GM12878 (cell line): ENCODE results near the gene ADPRM. TPM values are rescaled to one million over a fixed set of nuclear protein-coding genes. Genes with fewer than 3 reads are reported as not detected.

Source experiments
- ATAC-seq: fragments of 200-7000 bp; cut with Tn5 transposase; 3 replicates; pipeline ENCODE4 v1.9.1; 2020; ENCODE audit warnings: mild to moderate bottlenecking, moderate library complexity
- BruUV-seq: library from RNA; stranded (reverse); fragments of 400-500 nt; replicated peaks from 2 replicates; lab custom pipeline; 2021; lab: Mats Ljungman, UMichigan
- CTCF ChIA-PET: fragments of 300-600 bp; sonication (Branson Sonifier 250); formaldehyde crosslinking; extraction: SDS; loops from one replicate; lab custom pipeline; 2021; ENCODE audit warnings: inconsistent platforms; lab: Yijun Ruan, JAX
- POLR2A ChIA-PET: fragments of 350-600 bp; formaldehyde crosslinking; extraction: SDS; loops from one replicate; lab custom pipeline; 2021; ENCODE audit warnings: inconsistent platforms; lab: Charles Lee
- RAD21 ChIA-PET: fragments of 300-600 bp; sonication (Branson Sonifier 250); formaldehyde crosslinking; loops from one replicate; lab custom pipeline; 2023; ENCODE audit warnings: antibody characterized with exemption; ENCODE audit not compliant: unreplicated experiment; lab: Charles Lee
- SMC1A ChIA-PET: fragments of 300-600 bp; sonication (Branson Sonifier 250); formaldehyde crosslinking; loops from one replicate; lab custom pipeline; 2023; ENCODE audit not compliant: unreplicated experiment, uncharacterized antibody; lab: Charles Lee
- DNase-seq: peaks from one replicate; pipeline ENCODE4 v3.0.0-alpha.2; 2011; ENCODE audit warnings: low read depth, low spot score
- FAIRE-seq: peaks from 3 replicates; lab custom pipeline; 2011; peaks lifted over from hg19 to GRCh38; lab: Jason Lieb, UNC
- H2AFZ ChIP-seq: 2 replicates; pipeline ENCODE4 v1.6.0; 2011; ENCODE audit warnings: low read depth, low read length, control low read depth; ENCODE audit not compliant: control insufficient read depth
- H3K27ac ChIP-seq: 2 replicates; pipeline ENCODE4 v1.5.1; 2011; ENCODE audit warnings: control low read depth; ENCODE audit not compliant: control insufficient read depth, insufficient read depth
- H3K27me3 ChIP-seq, 2 experiments: replicated peaks in 1 of 2; 2 replicates each; pipeline versions ENCODE4 v1.6.0 to v1.6.1; 2011; ENCODE audit warnings: low read length in 1 of 2; ENCODE audit not compliant: control insufficient read depth in 2 of 2, insufficient read depth in 2 of 2
- H3K36me3 ChIP-seq, 2 experiments: 2 replicates each; pipeline ENCODE4 v1.5.1; 2011; ENCODE audit warnings: low read length in 1 of 2; ENCODE audit not compliant: control insufficient read depth in 2 of 2, insufficient read depth in 2 of 2
- H3K4me1 ChIP-seq: 2 replicates; pipeline ENCODE4 v1.6.1; 2011; ENCODE audit warnings: mild to moderate bottlenecking, low read length, moderate library complexity, mixed read lengths; ENCODE audit not compliant: control insufficient read depth, insufficient read depth
- H3K4me2 ChIP-seq: 2 replicates; pipeline ENCODE4 v1.6.0; 2011; ENCODE audit warnings: control low read depth; ENCODE audit not compliant: control insufficient read depth, insufficient read depth
- H3K4me3 ChIP-seq: fragments of 200-600 bp; sonication (generic); 2 replicates; pipeline ENCODE4 v1.5.1; 2016
- H3K79me2 ChIP-seq: 2 replicates; pipeline ENCODE4 v1.6.0; 2011; ENCODE audit warnings: low read length; ENCODE audit not compliant: control insufficient read depth, insufficient read depth
- H3K9ac ChIP-seq: 2 replicates; pipeline ENCODE4 v1.8.0; 2011; ENCODE audit warnings: low read length, control low read depth, mixed read lengths; ENCODE audit not compliant: control insufficient read depth, insufficient read depth
- H3K9me3 ChIP-seq: replicated peaks from 3 replicates; pipeline ENCODE4 v1.5.1; 2011; ENCODE audit warnings: mild to moderate bottlenecking, low read length; ENCODE audit not compliant: control insufficient read depth, insufficient read depth
- H4K20me1 ChIP-seq: 2 replicates; pipeline ENCODE4 v1.6.0; 2011; ENCODE audit not compliant: control insufficient read depth, insufficient read depth
- CEBPB ChIP-seq, 2 experiments: fragments of 150-350 bp in 1 of 2; IDR thresholded peaks; 2 replicates each; pipeline ENCODE4 v1.6.1; 2012 to 2014; ENCODE audit warnings: low read depth in 2 of 2, low read length in 2 of 2, borderline replicate concordance in 1 of 2, inconsistent platforms in 1 of 2
- DPF2 ChIP-seq: fragments of 450-650 bp; IDR thresholded peaks from 2 replicates; pipeline ENCODE4 v1.6.1; 2017; ENCODE audit warnings: mild to moderate bottlenecking
- EGR1 ChIP-seq, 2 experiments: IDR thresholded peaks; 1 replicate in 1 of 2; 2 replicates in 1 of 2; pipeline ENCODE4 v1.6.1; 2011 to 2012; ENCODE audit warnings: low read depth in 2 of 2, low read length in 2 of 2, borderline replicate concordance in 1 of 2, mild to moderate bottlenecking in 1 of 2, moderate library complexity in 1 of 2
- EP300 ChIP-seq, 2 experiments: fragments of 150-350 bp in 1 of 2; IDR thresholded peaks; 2 replicates each; pipeline ENCODE4 v1.6.1; 2011 to 2012; ENCODE audit warnings: low read depth in 2 of 2, low read length in 2 of 2, borderline replicate concordance in 1 of 2, improper control_type of control experiment in 1 of 2, inconsistent platforms in 1 of 2; ENCODE audit not compliant: control insufficient read depth in 1 of 2
- FOXM1 ChIP-seq: IDR thresholded peaks from 2 replicates; pipeline ENCODE4 v1.6.1; 2012; ENCODE audit warnings: low read depth, mild to moderate bottlenecking, inconsistent platforms, low read length, moderate library complexity
- GATAD2B ChIP-seq: fragments of 450-650 bp; conservative IDR thresholded peaks from 2 replicates; pipeline ENCODE4 v1.6.1; 2017; ENCODE audit warnings: low read depth, mild to moderate bottlenecking, moderate library complexity
- HSF1 ChIP-seq: fragments of 150-350 bp; IDR thresholded peaks from 2 replicates; pipeline ENCODE4 v1.6.1; 2014; ENCODE audit warnings: mild to moderate bottlenecking, low read depth, low read length
- MEF2B ChIP-seq: fragments of 450-650 bp; IDR thresholded peaks from 2 replicates; pipeline ENCODE4 v1.6.1; 2018; ENCODE audit warnings: mild to moderate bottlenecking, moderate library complexity; ENCODE audit not compliant: partially characterized antibody, poor library complexity, severe bottlenecking
- MTA3 ChIP-seq: IDR thresholded peaks from 2 replicates; pipeline ENCODE4 v1.6.1; 2012; ENCODE audit warnings: low read length, inconsistent platforms, borderline replicate concordance
- NR2C1 ChIP-seq: fragments of 450-650 bp; IDR thresholded peaks from 2 replicates; pipeline ENCODE4 v1.6.1; 2017; ENCODE audit warnings: antibody characterized with exemption, mild to moderate bottlenecking, moderate library complexity
- NR2C2 ChIP-seq: IDR thresholded peaks from 2 replicates; pipeline ENCODE4 v1.6.1; 2011; ENCODE audit warnings: borderline replicate concordance, low read depth; ENCODE audit not compliant: control insufficient read depth, insufficient read length
- PAX8 ChIP-seq: fragments of 450-650 bp; IDR thresholded peaks from 2 replicates; pipeline ENCODE4 v1.6.1; 2017; ENCODE audit warnings: mild to moderate bottlenecking, moderate library complexity
- PML ChIP-seq: IDR thresholded peaks from 2 replicates; pipeline ENCODE4 v1.6.1; 2012; ENCODE audit warnings: low read length, inconsistent platforms
- ZBTB4 ChIP-seq: fragments of 450-650 bp; formaldehyde crosslinking; IDR thresholded peaks from 2 replicates; pipeline ENCODE4 v1.4.0; 2022; ENCODE audit warnings: mild to moderate bottlenecking, moderate library complexity
- ZNF384 ChIP-seq: IDR thresholded peaks from 2 replicates; pipeline ENCODE4 v1.6.1; 2012; ENCODE audit warnings: low read depth, mild to moderate bottlenecking, low read length, improper control_type of control experiment, borderline replicate concordance
- ZNF687 ChIP-seq: fragments of 450-650 bp; IDR thresholded peaks from 2 replicates; pipeline ENCODE4 v1.6.1; 2017; ENCODE audit warnings: mild to moderate bottlenecking, moderate library complexity
- WGBS: methylation state at CpG from one replicate; pipeline ENCODE4 v1.1.6; 2016; ENCODE audit warnings: low lambda C conversion rate; ENCODE audit not compliant: insufficient replicate concordance, insufficient coverage; ENCODE audit errors: missing lambda C conversion rate; 5-methylcytosine and 5-hydroxymethylcytosine counted together
- in situ Hi-C: fragments of 300-500 bp; cut with MboI; formaldehyde crosslinking; loops from 9 replicates; pipeline ENCODE4 v1.14.3; 2018; ENCODE audit warnings: mixed read lengths
- intact Hi-C: fragments of 100-400 bp; cut with micrococcal nuclease; formaldehyde crosslinking; loops from one replicate; pipeline ENCODE4 v1.14.2; 2022; ENCODE audit not compliant: unreplicated experiment
- polyA plus RNA-seq, 11 experiments: library from polyadenylated mRNA; depleted of rRNA in 4 of 11; unstranded in 6 of 11; stranded (reverse) in 5 of 11; fragments of >200 nt; fragmentation: Nextera tagmentation in 4 of 11; fragmentation: Illumina TruSeq in 1 of 11; extraction: Ambion mirVana in 4 of 11; extraction: Trizol in 1 of 11; gene quantifications; 1 replicate in 1 of 11; 2 replicates in 10 of 11; pipeline versions ENCODE4 v1.2.1 to v1.2.3, GENCODE V29; 2011 to 2016; ENCODE audit warnings: inconsistent platforms in 2 of 11, missing spikeins in 2 of 11, low read depth in 1 of 11
- total RNA-seq, 4 experiments: library from RNA; depleted of rRNA in 3 of 4; stranded (reverse); fragments of >200 nt in 3 of 4; fragmentation: Illumina TruSeq in 1 of 4; extraction: Trizol in 1 of 4; gene quantifications; 2 replicates each; pipeline versions ENCODE4 v1.2.1 to v1.2.3, GENCODE V29; 2013 to 2021

The ADPRM gene
- total and polyA plus RNA-seq, 10 of the 15 experiments (the other 5 are each of a cell fraction or from before 2014, with no cell fraction given) = 7.1 to 18.4 (median 8.8) TPM

- Histone ChIP-seq H4K20me1 (no peaks in the 10 kb centered on the region), H3K36me3 (no peaks in the 10 kb centered on the region), H3K4me2 (no peak overlapping the region), H3K27ac (no peak overlapping the region), H3K79me2 (no peaks in the 10 kb centered on the region), H3K4me1 (no peaks in the 10 kb centered on the region), H3K27me3 (no peaks in the 10 kb centered on the region), H2AFZ (no peak overlapping the region), H3K4me3 (no peak overlapping the region), H3K9ac (no peak overlapping the region), H3K9me3 (no peaks in the 10 kb centered on the region)
- no peak for FAIRE-seq
- ChIA-PET CTCF (no interaction called here), RAD21 (no interaction called here), SMC1A (no interaction called here), POLR2A (no interaction called here)
- in situ Hi-C loops (no loop called here), intact Hi-C loops (no loop called here)
- DNase-seq = no peak
- no peak for ATAC-seq
- 15% methylated on average over 6 of the region's 7 CpGs for WGBS
- BruUV-seq = no TSS peak
- TF ChIP-seq CEBPB (IDR thresholded peaks at IDR 0.05; ENCODE audit: borderline replicate concordance in 1 of 2, low read depth in 2 of 2, low read length in 2 of 2) = no peak
- TF ChIP-seq HSF1 = no peak
- TF ChIP-seq EP300 (IDR thresholded peaks at IDR 0.05; ENCODE audit: borderline replicate concordance in 1 of 2, control insufficient read depth in 1 of 2, low read depth in 2 of 2, low read length in 2 of 2) = no peak
- TF ChIP-seq NR2C2 = no peak
- TF ChIP-seq DPF2 = no peak
- no peak for TF ChIP-seq EGR1 (IDR thresholded peaks at IDR 0.05; ENCODE audit: borderline replicate concordance in 1 of 2, low read depth in 2 of 2, low read length in 2 of 2)
- no peak for TF ChIP-seq MTA3
- no peak for TF ChIP-seq FOXM1
- TF ChIP-seq NR2C1 = no peak
- TF ChIP-seq ZBTB4 (CRISPR knock-in tag) = no peak
- no peak for TF ChIP-seq GATAD2B
- no peak for TF ChIP-seq PAX8
- no peak for TF ChIP-seq PML
- TF ChIP-seq MEF2B = no peak
- no peak for TF ChIP-seq ZNF687
- TF ChIP-seq ZNF384 = no peak
Observed at GRCh38 chr17:10744501-10745000, 47.2 kb downstream of the ADPRM start.
